ENCODE data around the gene SLC29A3. TPM values are rescaled to one million over a fixed set of nuclear protein-coding genes. Genes with fewer than 3 reads are reported as not detected.

The SLC29A3 gene
- total RNA-seq, 4 donors from 2014 or later = 1.9 to 4.4 (median 2.8) TPM; not detected in 1

- DNase-seq = no peak
- Histone ChIP-seq H3K36me3 (no peaks in the 10 kb centered on the region), H3K4me1 (no peaks in the 10 kb centered on the region), H3K27ac (no peak overlapping the region), H3K27me3 (no peaks in the 10 kb centered on the region), H3K9me3 (no peaks in the 10 kb centered on the region), H3K4me3 (no peak overlapping the region)
- TF ChIP-seq POLR2A (IDR thresholded peaks at IDR 0.05) = no peak
- TF ChIP-seq, protein P1, sequence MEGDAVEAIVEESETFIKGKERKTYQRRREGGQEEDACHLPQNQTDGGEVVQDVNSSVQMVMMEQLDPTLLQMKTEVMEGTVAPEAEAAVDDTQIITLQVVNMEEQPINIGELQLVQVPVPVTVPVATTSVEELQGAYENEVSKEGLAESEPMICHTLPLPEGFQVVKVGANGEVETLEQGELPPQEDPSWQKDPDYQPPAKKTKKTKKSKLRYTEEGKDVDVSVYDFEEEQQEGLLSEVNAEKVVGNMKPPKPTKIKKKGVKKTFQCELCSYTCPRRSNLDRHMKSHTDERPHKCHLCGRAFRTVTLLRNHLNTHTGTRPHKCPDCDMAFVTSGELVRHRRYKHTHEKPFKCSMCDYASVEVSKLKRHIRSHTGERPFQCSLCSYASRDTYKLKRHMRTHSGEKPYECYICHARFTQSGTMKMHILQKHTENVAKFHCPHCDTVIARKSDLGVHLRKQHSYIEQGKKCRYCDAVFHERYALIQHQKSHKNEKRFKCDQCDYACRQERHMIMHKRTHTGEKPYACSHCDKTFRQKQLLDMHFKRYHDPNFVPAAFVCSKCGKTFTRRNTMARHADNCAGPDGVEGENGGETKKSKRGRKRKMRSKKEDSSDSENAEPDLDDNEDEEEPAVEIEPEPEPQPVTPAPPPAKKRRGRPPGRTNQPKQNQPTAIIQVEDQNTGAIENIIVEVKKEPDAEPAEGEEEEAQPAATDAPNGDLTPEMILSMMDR (IDR thresholded peaks at IDR 0.05) = no peak
Observed at GRCh38 chr10:71281646-71282322, 37.3 kb upstream of the SLC29A3 start.

DNA sequence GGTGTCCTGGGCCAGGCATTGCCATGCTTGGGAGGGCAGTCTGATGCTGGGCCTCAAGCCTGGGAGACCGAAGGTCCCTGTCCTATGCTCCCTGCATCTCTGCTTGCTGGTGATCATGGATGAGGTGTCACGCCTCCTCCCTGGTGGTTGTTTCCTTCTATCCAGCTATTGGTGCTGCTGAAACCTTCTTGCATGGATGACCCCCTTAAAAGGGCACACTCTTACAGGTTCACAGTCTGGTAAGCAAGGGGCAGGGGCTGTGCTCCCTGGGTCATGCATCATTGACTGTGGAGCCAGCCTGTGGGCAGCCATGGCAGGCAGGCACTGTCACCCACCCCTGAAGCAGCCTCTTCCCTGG, 36.8 kb upstream of the SLC29A3 start:
- H3K4me1 ChIP-seq = no peaks in the 10 kb centered on the region
- H3K27me3 ChIP-seq = no peaks in the 10 kb centered on the region
- peaks cover 0 to 2% (median 0%) of the 10 kb centered on the region in 3 donors for H3K36me3 ChIP-seq
- no peak overlapping the region for H3K4me3 ChIP-seq
- no peaks in the 10 kb centered on the region for H3K9me3 ChIP-seq
- TF ChIP-seq, protein P1 (IDR thresholded peaks at IDR 0.05) = no peak
- TF ChIP-seq POLR2A (IDR thresholded peaks at IDR 0.05) = no peak
- H3K27ac ChIP-seq = no peak overlapping the region
- DNase-seq = no peak

DNA sequence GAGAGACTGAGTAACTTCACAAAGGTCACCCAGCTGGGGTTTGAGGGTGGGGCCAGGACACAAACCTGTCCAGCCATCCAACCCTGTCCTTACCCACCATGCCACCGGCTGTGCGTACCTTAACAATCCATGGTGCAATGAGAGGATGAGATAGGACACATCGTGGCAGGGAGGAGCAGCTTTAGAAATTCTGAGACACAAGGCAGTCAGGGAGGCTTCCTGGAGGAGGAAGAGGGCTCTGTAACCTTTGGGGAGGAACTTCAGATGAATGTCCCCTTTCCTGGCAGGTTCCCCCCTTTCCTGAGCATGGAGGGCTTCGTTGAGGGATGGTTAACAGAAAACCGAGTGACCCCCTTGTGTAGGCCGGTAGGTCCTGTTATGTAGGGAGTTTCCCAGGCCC, 35.6 kb upstream of the SLC29A3 start:
- H3K27me3 ChIP-seq = no peaks in the 10 kb centered on the region
- no peak overlapping the region for H3K4me3 ChIP-seq
- H3K36me3 ChIP-seq = peaks cover 0 to 12% (median 0%) of the 10 kb centered on the region in 3 donors
- H3K4me1 ChIP-seq = no peaks in the 10 kb centered on the region
- H3K27ac ChIP-seq = no peak overlapping the region
- no peak for TF ChIP-seq POLR2A (IDR thresholded peaks at IDR 0.05)
- TF ChIP-seq, protein P1 (IDR thresholded peaks at IDR 0.05) = no peak
- no peaks in the 10 kb centered on the region for H3K9me3 ChIP-seq
- DNase-seq = no peak

- Histone ChIP-seq H3K9me3 (no peaks in the 10 kb centered on the region), H3K4me1 (no peaks in the 10 kb centered on the region), H3K4me3 (no peak overlapping the region), H3K36me3 (peaks cover 0 to 15% (median 0%) of the 10 kb centered on the region in 3 donors), H3K27me3 (no peaks in the 10 kb centered on the region), H3K27ac (no peak overlapping the region)
- TF ChIP-seq, protein P1 (IDR thresholded peaks at IDR 0.05) = no peak
- no peak for TF ChIP-seq POLR2A (IDR thresholded peaks at IDR 0.05)
- no peak for DNase-seq
Observed at GRCh38 chr10:71283876-71284275, 35.2 kb upstream of the SLC29A3 start.

DNA sequence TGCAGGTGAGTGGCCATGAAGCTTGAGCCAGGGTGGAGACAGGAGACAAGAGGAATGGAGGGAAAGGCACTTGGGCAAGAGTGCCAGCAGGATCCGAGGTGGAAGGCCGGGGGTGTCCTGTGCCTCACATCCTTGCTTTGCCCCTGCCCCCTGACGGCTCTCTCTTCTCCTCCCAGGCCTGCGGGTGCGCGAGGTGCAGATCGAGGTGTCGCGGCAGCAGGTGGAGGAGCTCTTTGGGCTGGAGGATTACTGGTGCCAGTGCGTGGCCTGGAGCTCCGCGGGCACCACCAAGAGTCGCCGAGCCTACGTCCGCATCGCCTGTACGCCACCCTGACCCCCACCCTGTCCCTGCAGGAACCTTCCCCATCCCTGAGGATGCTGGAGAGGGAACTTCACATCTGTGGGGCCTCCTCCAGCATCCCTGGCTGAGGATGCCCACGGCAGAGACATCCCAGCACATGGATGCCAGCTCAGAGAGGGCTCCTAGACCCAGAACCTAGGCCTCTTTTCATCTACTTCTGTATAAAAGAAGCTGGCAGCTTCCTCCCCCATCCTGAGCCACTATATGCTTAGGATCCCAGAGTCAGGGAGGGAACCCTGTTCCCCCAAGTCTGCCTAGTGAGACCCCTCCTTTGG, 34.4 kb upstream of the SLC29A3 start:
- Histone ChIP-seq H3K27ac (no peak overlapping the region), H3K4me3 (no peak overlapping the region), H3K36me3 (peaks cover 0 to 15% (median 0%) of the 10 kb centered on the region in 3 donors), H3K4me1 (no peaks in the 10 kb centered on the region), H3K9me3 (no peaks in the 10 kb centered on the region), H3K27me3 (no peaks in the 10 kb centered on the region)
- DNase-seq = no peak
- no peak for TF ChIP-seq POLR2A (IDR thresholded peaks at IDR 0.05)
- TF ChIP-seq, protein P1 (IDR thresholded peaks at IDR 0.05) = no peak
